DMS79 (cell line): ENCODE results near the gene SLC1A2.

Experiments
- DNase-seq: peaks from one replicate; lab custom pipeline; 2025; lab: John Stamatoyannopoulos, UW

SLC1A2 gene

DNA sequence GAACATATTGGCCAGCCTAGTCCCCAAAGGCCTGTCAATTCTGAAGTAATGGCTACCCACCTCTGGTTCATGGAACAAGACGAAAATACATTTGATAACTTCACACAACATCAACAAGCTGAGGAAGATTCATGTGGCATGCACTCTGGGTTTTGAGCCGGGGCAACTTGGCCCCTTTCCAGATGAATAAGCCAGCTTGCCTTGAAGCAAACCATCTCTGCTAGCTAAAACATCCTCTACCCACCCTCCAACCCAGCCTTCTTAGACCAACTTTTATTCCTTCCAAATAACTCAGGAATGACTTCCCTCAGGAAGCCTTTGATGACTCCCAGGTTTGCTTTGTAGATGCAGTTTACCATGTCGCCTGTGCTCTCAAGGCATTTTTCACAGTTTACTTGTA lies 94.4 kb downstream of the SLC1A2 start:
- no peak for DNase-seq

DNA sequence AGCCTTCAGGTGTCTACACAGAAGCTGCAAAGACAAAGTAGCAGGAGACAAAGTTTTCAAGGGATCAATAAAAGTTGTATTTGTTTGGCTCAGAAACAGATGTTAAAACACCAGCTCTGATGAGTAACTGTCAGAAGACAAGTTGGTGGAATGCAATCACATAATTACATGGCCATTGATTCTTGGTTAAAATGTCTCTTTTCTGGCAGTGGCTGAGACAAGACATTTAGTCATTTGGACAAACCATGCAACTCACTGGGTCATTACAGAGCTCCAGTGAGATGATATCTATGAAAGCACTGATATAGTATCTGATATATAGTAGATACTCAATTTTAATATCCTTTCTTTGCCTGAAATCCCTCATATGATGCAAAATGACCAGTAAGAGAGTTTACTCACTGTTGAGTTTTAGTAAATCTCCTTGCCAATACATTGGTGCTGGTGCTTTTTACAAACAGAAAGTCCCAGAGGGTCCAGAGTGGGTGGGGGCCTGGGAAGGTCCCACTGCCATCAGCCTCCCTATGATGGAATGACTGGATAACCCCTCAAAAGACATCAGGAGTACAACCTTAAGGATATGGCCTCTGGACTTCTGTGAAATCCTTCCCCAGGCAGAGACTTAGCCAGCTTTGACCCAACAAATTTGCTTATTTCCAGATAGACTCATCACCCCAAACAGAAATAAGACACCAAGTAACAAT lies 95.0 kb downstream of the SLC1A2 start:
- no peak for DNase-seq

DNA sequence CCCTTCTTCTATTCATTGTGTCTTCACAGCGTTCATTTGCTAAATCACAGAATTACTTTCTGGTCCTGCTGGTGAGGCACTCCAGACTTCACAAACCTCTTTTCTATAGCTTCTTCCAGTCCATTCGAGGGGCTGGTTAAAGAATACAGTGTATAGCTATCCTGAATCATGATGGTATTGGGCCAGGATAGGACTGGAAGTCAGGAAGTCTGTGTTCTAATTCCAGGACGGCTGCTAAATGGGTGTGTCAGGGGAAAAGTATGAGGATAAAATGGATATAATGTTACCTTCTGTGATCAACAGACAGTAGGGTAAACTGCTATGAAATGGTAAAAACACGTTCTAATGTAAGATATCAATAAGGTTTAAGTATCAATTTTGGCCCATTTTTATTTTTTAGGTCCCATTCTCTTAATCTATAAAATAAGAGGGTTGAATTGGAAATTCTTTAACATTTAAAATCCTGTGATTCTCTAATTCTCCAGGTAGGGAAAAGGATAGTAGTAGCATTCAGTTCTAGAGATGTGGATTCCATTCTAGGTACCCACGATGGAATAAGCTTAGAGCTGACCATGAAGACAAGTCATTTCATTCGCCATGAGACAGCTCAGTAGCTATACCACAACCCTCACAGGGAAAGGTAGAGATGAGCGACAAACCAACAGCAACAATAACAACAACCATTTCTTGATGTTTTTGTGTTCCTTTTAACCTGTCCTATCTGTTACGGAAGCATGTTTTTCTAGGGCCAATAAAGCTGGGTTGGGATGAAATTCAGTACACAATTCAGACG lies 96.1 kb downstream of the SLC1A2 start:
- DNase-seq: no peak

DNA sequence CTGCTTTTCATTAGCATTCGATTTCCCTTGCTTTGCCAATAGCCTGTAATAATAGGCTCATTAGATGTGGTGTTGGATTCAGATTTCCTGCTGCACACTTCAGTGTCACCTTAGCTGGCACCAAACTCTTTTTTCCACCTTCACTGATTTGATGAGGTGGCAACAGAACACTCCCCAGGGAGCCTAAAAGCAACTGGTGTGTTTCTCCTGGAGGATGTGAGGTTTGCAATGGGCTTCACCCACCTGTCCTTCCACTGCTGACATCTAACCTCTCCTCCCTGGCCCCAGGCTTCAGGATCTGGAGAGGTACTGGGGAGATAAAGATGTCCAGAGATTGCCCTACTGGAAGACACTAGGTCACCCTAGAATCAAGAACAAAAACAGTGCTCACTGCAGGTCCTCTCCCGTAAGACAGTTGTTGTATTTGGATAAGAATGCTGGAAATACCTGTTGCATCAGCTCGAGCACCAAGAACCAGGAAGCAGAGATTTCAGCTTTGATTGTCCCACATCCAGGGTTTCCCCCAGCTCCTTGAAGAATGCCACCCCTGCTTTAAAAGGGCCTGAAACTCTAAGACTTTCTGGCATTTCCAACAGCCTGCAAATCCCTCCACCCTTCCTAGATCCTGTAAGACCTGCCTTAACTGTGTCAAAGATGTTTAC lies 96.9 kb downstream of the SLC1A2 start:
- DNase-seq: no peak

DNA sequence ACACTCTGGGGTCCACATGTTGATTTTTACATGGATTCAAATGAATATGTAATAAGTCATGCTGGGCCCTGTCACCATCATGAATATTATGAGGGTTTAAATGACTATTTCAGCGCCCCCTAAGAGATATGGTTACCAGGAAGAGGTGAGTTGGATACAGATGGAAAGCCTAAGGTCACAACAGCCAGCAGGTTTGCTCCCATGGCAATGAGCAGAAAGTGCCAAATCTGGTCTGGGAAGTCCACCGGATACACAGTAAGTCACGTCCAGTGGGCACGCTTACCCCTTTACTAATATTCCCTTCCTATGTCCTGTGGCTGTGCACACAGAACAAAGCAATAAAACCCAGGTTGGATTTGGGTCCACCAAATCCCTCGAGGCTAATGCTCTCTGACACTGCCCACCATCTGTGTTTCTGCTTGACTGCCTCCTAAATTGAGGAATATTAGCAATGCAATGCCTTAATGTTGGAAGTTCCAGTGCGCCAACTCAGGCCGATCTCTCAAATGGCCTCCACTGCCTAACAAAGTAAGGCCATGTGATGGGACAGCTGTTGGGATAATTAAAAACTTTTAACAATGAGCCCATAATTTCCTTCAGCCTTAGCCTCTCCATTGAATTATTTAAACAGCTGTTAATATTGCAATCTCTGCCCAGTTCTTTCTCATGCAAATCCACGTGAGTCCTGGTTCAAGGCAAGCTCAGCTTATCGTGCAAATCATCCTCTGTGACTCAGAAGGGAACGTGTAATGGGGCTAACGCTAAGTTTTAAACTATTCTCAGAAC lies 97.6 kb downstream of the SLC1A2 start:
- no peak for DNase-seq

DNA sequence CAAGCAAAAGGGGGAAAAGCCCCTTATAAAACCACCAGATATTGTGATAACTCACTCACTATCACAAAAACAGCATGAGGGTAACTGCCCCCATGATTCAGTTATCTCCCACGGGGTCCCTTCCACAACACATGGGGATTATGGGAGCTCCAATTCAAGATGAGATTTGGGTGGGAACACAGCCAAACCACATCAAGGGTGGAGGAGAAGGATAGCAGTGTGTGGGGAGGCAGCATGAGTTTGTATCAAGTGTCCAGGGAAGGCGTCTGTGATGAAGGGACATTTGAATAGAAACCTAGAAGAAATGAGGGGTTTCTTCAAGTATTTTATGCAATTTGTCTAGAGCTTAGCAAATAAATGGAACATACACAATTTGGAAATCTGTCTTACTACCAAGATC lies 98.2 kb downstream of the SLC1A2 start:
- no peak for DNase-seq

DNA sequence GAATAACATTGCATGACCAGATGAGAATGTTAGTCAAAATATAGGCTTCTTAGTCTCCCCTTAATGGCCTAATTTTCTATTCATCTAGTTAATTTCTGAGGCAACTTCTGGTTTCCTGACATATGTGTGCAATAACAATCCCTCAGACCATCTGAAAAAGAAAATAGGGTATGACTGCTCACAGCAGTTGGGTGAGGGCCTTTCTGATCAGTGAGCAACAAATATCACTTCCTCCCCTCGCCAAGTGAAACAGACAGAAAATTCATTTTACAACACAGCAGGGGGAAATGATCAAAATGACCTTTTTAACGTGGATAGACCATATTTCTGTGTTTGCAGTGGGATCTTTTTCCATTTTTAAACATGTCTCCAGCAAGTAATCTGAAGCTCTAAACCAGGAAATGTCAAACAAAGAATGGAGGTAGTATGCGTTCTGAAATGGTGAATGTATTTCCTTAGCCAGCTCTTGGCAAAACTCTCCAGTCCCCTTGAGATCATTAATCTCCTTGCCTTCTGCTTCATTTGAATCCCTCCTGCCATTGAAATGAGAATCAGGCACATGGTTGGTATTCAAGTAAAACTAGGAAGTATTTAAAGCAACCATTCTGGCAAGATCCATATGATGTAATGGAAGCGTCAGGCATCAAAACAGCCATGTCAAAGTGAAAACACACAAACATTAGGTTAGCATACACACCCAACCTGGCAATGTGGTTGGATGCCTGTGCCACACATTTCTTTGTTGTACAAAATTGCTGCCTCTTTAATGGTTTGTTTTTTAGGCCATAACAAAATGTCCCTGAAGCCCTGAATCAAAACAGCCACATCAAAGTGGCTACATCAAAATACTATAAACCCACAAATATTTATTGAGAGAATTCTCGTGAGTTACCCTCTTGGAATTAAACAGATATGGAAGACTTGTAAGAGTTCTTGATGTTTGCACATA lies 100.1 kb downstream of the SLC1A2 start:
- DNase-seq: peak; percentile 66

DNA sequence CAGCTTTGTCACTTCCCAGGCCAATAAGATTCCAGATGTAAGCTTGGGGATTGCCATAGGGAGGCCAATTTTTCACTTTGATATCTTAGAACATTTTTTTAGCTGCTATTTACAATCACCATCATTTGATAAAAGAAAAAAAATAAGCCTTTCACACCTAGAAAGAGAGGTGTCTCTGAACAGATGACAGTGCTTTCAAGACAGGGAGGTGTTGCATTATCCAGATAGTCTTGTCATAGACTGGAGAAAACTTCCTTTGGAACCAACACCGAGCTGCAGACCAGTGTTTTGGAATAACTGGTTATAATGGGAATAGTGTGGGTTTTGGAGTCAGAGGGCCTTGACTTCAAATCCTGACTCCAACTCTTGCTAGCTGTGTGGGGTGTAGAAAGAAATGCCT lies 101.0 kb downstream of the SLC1A2 start:
- DNase-seq: no peak

DNA sequence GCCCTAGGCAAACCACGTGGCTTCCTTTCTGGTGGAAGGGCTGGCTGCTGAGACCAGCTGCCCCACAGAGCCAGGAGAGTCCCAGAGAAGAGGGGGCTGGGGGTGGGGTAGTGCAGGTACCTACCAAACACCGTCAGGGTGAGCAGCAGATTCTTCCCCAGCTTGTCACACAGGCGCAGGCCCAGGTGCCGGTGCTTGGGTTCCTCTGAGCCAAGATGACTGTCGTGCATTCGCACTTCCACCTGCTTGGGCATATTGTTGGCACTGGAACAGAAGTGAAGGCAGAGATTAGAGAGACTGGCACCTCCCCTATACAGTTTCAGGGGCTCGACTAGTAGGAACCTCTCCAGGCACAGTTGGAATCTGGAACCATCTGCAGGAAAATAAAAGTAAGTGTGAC lies 102.1 kb downstream of the SLC1A2 start:
- no peak for DNase-seq

DNA sequence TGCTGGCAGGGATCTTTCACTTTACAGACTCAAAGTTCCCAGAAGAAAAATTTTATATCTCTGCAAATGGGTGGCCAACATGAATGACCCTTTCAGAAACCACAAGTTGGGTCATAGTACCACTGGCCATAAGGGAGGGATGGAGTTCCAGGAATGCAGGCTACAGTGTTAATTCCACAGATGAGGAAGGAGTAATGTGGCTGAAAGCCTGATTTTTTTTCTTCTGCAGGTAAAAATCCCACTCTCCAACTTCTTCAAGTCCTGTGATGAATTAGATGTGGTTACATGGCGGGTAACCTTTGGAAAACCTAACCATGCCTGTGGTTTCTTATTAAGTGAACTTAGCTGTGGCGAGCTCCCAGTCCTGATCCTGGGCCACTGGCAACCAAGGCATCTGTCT lies 103.2 kb downstream of the SLC1A2 start:
- no peak for DNase-seq

DNA sequence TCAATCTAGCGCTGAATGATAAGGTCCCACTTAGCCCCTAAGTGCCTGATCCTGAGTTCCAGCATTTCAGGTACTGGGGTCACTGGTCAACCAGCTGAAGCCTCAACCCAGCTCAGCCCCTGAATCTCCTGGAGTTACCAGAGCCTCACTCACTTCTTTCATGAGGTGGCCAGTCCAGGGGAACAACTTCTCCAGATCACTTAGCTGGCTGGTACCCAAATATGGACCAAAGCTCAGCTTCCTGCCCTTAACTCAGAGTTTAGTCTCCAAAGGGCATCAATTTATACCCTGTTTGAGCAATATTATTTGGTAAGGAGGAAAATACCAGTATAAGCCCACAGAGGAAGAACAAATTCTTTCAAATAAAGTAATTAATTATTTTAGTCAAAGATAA lies 105.6 kb downstream of the SLC1A2 start:
- no peak for DNase-seq

DNA sequence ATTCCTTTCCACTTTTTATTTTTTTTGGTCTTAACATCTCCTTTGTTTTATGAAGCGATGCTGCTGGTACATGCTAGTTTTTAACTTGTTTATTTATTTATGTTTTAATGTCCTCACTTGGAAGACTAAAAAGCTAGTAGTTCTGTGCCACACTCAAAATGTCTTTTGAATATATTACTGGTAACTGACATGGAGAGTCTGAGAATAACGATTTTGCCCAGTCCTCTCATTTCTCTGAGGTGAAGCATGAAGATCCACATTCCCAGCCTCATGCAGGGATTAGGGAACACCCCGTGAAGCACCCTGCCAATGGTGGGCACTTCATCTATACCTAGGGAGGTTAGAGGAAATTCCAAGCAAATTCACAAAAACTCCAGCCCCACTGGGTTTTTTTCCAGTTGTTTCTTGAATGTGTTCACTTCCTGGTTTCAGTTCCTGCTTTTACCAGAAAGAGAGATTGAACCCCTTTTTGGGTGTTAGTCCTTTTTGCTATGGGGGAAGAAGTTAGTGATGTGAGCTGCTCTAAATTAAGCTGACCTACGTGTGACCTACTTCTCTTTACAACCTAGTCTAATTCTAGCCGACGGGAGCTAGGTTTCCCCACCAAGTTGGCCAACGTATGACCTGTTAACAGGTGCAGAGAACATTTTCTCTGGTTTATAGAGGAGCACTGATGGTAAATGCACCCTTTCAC lies 106.1 kb downstream of the SLC1A2 start:
- no peak for DNase-seq

DNA sequence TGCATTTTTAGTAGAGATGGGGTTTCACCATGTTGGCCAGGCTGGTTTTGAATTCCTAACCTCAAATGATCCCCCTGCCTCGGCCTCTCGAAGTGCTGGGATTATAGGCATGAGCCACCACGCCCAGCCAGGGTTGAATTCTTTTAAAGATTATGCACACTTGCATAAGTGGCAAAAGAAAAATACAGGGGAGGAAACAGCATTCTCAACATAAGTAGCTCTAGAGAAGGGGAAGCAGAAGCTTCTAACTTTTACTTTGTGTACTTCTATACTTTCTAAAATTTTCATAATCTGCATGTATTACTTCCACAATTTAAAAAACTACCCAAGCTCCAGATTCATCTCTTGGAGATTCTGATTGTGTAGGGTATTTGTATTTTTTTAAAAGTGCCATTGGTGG lies 108.0 kb downstream of the SLC1A2 start:
- no peak for DNase-seq

DNA sequence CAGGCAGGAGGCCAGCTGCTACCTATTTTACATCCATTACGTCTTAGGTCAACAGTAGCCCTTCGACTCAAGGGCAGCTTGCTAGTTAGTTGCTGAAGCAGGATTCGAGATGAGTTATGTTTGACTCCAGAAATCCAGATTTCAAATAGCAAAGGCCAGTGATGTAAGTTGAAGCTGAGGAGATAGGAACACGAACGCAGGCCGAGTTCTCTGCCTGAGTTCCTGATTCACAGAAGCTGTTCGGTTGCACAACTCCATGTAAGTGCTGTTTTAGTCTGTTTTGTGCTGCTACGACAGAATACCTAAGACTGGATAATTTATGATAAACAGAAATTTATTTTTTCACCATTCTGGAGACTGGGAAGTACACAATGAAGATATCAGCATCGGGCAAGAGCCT lies 111.2 kb downstream of the SLC1A2 start:
- DNase-seq: no peak

DNA sequence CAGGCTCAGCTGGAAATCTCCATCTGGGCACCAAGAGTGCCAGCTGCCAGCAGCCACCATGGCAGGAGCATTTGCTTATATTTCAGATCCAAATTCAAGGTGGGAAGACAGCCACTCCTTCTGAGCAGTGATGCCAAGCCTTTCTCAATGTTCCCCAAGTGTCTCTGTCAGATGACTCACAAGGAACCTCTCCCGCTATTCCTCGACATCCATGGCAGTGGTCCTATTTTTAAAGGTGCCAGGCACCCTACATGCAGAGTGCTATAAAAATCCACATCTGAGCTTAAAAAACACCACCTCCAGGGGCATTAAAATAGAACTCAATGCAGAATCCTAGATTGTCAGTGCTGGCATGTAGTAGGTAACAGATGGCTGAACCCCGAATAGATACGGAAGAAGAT lies 112.1 kb downstream of the SLC1A2 start:
- no peak for DNase-seq

DNA sequence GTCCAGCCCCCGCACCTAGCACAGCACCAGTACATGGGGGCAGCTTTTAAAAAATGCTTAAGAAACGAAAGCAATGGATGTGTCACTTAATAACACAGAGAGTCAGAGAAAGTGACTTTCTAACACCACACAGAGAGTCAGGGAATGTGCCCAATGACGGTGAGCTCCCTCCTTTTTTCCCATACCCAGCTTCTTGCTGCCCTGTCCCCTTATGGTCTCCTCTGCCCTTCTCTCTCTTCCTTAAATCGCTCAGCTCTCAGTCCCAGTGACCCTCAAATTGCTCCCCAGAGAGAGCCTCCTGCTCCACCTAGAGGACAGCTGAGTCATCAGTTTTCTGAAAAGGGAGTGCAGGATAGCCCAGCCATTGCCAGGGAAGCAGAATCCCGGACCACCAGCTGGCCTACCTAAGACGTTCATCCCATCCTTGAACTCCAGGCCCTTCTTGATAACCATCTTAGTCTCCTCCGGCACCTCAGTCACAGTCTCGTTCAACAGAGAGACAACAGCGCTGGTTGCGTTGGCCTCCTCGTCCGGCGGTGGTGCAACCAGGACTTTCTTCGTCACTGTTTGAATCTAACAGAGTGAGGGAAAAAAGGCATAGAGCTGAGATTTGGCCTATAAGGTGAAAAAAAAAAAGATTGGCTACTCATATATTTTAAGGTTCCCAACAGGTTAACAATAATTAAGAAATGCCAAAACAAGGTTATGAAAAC lies 113.5 kb downstream of the SLC1A2 start:
- DNase-seq: no peak

DNA sequence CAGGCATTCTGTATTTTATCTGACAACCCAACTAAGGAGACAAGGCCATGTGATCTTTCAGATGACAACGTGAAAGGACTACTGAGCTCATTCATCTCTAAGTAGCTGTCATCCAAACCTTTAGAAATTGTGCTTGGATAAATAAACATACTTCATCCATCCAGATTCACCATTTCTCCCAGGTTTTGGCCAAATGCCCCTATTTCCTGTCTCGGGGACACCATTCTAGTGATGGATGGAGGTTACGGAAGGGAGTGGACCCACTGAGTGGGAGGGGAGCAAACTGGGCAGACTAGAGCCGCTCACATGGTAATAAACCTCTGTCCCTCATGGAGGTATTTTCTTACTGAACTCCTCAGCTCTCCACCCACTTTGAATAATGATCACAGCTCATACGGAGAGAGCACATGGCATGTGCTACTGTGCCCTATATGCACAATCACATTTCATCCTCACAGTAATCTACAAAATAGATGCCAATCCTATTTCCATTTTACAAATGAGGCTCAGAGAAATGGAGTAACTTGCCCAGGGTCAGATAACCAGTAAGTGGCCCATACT lies 114.4 kb downstream of the SLC1A2 start:
- DNase-seq: no peak

DNA sequence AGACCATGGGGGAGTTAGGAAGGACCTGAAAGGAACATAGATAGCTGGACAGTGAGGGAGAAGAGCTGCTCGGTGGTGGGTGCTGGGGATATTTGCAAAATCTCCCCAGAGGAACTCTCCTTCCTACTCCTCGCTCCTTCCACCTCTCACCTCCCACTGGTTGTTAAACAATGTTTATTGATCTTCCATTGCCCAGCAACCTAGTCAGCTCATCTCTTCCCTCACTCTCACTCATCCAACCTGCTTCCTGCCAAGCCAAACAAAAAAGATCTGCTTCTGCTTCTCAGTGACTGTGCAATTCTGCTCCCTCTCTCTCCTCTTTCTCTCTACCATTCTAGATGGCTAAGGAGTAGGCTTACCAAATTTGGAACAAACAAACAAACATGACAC lies 115.0 kb downstream of the SLC1A2 start:
- no peak for DNase-seq

DNA sequence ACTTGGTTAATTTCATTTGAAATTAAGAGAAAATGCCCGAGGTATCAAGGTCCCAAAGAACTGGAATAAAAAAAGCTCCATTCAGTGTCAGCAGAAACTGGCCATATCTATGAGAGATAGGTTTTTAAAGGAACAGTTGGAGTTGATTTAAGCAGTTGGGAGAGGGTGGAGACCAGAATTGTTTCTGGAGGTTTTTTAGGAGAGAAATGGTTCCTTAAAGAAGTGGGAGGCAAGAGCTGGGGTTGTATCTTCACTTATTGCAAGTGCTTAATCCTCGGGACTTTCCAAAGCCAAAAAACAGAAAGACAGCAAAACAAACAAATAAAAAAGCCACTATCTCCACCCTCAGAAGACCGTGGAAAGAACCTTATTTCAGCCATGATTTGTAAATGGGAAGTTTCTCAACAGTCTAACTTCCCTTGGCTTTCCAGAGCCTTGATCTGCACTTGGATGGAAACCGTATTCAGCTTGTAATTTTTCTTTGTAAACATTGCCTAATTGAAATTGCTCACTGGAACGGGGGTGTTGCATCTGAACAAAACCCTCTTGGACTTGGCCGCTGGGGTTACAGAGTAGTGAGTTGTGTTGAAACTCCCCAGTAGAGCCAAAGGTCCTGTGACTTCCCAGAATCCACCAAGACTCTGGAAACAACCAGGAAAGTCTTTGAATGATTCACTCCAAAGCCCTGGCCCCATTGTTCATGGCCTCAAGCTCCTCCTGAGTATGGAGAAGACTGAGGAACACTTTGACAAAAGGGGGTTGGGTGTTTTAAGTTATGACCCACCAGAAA lies 115.6 kb downstream of the SLC1A2 start:
- no peak for DNase-seq
